ENCODE data around the gene PPM1D.

- no peak for TF ChIP-seq GATA2 (IDR thresholded peaks at IDR 0.05; ENCODE audit: low read depth, low read length)
- no peak for TF ChIP-seq GATA3 (IDR thresholded peaks at IDR 0.05; ENCODE audit: low read depth, low read length)
These were observed 71.5 kb downstream of the PPM1D start for GRCh38 chr17:60671482-60671881.
